Measurements from ENCODE around the gene CSK.
"Not testable (repeated sequence)": the region's sequence is repeated elsewhere in the genome, so short reads cannot be mapped to it uniquely, and the experiment has no call there.

Gene CSK

DNA sequence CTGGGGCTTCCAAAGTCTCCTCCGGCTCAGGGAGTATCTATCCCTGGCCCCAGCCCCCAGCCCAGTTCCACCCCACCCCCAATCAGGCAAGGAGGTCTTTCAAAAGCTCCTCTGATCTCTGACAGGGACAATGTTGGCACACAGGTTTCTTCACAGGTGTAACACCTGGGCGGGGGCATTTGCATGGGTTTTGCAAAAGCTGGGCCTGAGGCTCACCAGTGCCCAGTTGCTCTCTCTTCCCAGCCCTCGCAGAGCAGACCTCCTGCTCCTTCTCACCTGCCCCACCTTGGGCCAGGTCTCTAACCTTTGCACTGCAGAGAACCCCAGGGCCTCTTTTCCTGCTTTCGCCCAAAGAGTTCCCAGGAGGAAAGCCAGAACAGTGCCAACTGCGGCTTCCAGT is 8.6 kb upstream of the CSK start:
- DNase-seq = no peak

DNA sequence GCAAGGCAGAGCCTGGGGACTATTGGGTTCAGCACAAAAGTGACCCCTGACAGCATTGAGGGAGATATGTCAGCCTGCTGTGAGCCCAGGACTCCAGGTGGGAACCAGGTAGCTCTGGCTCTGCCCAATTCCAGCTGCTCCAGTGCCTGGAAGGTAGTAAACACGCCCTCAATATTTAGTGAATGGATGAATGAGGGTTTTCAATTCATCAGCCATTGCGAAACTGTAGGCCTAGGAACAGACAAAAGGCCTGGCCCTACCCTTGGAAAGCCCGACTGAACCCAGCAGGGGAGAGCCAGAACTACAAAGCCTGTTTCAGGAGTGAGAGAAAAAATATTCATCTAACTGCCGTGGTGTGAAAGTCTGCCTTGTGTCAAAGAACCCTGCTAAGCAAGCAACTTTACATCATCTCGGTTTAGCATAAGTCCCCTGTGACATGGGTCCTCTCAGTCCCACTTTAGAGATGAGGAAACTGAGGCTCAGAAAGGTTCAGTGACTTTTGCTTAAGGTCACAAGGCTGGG is 8.1 kb upstream of the CSK start:
- no peak for DNase-seq

DNA sequence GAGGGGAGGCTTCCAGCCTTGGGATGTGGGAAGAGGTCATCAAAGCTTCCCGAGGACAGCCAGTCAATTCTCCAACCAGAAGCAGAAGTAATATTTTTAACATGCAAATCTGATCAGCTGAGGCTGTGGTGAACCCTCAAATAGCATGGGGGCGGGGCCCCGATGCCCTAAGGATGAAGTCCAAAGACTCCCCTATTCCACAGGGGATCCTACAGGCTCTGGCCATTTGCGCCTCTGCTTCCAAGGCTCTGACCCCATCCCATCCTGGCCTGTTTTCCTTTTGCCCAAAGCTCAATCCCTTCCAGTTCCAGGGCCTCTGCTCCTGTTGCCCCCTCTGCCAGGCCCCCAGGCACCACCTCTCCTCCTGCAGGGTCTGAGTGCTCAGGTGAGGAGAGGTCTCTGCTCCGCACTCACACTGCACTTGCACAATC is 6.7 kb upstream of the CSK start:
- no peak for DNase-seq

DNA sequence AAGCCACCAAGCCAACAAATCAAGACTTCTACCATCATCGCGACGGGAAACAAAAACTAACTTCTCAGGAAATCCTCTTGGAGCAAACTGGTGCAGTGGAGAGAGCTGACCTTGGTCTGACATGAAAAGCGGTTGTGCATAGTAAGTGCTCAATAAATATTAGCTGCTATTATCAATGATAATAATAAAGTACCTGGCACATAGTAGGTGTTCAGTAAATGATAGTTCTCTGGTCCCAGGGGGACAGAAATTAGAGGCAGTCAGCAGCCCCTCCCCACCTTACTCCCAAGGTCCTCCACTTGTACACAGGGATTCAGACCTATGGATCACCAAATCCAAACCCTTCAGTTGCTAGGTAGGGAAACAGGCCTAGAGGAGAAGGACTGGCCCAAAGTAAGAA is 6.0 kb upstream of the CSK start:
- no peak for DNase-seq

DNA sequence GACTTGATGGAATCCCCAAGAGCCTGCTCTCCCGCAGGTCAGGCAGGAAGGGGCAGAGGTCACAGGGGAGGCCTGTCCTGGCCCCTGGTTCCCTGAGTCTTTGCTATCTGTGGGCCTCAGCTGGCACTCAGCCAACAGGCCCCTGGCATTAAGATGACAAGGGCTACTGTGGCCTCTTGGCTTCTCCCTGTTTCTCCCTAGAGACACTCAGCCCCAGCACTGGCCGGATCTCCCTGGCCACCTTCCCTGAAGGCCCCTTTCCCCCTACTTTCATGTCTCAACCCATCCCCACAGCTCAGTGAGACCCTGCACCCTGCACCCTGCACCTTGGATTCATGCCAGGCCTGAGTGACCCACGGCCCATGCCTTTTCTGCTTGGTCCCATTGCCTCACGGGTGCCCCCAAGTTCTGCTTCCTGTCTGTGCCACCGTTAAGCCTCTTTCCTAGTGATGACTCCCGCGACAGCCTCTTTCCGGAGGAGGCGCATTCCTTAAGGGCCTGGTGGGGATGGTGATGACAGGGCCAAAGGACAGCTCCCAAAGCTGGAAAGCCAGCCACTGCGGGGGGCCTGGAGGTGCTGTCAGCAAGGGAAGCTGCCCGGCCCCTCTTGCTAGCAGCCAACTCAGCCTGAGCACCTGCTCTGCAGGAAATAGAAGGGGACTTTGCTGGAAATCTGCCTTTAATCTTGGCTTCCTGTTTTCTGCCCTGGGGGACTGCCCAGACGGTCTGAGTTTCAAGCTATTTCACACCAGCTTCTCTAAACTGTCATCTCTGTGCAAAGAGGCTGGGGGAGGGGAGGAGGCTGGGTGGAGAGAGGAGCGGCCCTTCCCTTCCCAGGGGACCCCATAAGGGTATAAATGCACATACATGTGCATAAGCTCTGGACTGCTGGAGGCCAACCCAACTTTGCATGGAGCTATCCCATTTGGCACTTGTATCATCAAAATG is 4.8 kb upstream of the CSK start:
- DNase-seq = no peak

DNA sequence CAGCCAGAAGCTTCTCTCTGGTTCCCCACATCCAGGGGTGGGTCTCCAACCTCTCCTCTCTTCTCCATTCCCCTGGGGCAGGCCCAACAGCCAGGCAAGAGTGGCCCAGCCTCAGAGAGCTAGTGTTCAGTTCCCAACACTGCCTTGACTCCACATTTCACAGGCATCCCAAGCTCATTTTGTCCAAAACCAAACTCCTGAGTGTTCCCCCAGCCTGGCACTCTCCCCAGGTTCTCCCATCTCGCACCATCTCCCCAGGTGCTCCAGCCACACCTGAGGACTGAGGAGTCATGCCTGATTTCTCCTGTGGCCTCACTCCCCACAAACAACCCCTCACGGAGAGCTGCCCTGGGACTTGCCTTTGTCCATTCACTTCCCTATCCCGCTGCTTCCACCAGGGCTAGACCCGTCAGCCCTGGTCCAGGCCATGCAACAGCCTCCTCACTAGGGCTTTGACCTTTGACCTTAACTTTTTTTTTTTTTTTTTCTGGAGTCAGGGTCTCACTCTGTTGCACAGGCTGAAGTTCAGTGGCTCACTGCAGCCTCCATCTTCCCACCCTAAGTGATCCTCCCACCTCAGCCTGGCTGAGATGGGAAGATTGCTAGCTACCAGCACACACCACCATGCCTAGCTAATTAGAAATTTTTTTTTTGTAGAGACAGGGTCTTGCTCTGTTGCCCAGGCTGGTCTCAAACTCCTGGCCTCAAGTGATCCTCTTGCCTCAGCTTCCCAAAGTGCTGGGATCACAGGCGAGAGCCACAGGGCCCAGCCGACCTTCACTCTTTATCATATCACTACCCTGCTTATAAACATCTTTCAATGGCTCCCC is 3.9 kb upstream of the CSK start:
- DNase-seq = no peak

DNA sequence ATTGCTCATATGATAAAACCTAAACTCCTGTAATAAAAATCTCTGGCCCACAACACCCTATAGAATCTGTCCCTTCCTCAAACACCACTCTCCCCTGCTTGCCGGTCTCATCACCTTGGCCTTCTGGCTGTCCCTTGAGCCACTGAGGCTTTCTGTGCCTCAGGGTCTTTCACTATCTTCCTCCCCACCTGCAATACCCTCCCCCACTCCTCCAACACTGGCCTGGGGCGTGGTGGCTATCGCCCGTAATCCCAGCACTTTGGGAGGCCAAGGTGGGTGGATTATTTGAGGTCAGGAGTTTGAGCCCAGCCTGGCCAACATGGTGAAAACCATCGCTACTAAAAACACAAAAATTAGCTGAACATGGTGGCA is 3.3 kb upstream of the CSK start:
- DNase-seq = no peak

DNA sequence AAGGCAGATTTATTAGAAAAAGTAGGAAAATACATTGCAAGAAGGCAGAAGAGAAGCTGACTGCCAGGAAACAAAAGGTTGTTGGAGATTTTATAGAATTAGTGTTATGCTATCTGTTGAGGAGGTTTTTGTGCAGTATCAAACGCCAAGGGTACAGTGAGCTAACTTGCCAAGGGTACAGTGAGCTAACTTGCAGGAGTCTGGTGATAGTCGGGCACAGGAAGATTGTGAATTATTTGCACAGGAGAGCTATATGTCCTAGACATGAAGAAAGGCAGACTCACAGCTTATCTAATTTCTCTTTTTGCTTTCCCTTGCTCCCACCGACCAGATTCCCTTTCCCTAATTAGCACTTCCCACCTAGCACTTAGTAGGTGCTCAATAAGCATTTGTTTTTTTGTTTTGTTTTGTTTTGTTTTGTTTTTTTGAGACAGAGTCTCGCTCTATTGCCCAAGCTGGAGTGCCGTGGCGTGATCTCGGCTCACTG is 2.7 kb upstream of the CSK start:
- DNase-seq = no peak

DNA sequence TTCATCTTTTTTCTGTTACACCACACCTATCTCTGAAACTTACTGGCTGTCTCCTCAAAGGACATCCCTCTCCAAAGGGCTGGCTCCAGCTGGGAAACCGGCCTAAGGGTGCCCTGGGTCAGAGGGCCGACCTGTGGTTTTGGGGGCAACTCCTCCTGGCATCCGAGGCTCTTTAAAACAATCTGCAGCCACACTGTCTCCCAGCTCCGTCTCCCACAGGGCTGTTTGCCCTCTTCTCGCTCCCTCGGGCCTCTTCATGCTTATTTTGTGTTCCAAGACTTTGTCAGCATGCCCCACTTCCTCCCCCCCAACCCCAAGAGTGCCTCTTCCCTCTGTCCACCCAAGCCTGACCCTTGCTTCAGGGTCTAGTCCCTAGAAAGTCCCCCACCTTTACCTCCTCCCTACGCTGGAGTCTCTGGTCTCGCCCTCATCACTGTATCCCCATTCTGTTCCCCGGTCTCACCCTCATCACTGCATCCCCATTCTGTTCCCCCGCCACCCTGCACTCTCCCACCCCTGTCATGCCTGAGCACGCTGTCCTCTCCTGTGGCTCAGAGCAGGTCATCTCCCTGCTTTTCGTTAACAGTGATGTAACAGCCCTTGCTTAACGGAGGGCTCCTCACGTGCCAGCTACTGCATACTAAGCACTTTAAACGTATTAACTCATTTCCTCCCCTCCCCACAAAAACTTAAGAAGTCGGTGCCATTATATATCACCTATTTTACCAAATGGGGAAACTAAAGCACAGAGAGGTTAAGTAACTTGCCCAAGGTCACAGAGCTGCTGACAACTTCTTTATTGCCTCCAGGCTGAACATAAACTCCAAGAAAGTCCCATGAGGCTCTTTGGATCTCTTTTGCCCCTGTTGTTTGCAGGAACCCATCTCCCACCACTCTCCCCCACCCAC is 1.1 kb upstream of the CSK start:
- no peak for DNase-seq

DNA sequence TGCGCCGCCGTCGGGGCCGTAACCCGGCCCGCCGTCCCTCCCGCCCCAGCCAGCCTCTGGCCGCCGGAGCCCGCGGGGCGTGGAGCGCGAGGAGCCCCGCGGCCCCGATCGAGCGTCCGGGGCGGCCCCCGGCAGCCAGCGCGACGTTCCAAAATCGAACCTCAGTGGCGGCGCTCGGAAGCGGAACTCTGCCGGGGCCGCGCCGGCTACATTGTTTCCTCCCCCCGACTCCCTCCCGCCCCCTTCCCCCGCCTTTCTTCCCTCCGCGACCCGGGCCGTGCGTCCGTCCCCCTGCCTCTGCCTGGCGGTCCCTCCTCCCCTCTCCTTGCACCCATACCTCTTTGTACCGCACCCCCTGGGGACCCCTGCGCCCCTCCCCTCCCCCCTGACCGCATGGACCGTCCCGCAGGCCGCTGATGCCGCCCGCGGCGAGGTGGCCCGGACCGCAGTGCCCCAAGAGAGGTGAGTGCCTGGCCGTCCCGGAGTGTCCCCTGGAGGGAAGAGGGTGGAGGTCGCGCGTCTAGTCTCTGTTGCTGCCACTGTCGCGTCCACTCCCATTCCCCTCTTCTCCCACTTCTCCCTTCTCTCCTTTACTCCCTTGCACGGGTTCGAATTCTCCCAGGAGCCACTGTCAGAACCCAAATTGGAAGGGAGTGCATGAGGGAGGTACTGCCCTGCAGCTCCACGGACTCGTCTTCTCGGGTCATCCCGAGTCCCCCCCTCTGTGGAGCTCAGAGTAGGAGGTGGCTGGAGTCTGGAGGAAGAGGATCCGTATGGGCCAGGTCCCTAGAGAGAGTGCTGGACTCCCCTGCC is 585 bp downstream of the CSK start:
- DNase-seq = no peak

DNA sequence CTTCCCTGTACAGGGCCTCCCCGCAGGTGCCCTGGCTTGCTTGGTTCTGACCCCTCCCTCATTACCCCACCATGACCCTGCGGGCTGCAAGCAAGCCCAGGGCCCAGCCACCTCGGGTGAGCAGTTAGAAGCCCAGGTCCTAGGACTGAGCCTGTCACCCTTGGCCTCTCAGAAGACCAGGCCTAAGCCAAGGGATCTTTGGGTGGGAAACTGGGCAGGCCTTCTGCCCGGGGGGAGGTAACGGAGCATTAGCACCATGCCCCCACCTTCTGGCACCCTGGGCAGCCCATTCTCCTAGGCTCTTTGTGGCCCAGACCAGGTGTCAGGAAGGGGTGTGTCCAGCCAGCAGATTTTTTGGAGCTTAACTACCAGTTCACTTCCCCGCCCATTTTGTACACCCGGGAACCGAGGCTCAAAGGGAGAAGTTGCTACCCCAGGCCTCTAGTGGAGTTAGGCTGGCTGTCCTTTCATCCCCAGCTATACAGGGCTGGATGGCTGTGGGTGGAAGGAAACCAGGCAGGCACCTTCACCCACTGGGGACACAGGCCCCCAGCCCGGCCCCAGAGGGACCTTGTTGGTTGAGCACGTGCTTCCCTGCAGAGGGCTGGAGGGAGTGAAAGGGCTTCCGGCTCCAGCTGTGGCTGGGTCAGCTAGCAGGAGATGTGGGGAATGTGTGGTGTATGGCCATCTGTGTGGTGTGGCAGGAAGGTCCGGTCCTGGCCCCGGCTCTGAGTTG is 1.4 kb downstream of the CSK start:
- DNase-seq = no peak

DNA sequence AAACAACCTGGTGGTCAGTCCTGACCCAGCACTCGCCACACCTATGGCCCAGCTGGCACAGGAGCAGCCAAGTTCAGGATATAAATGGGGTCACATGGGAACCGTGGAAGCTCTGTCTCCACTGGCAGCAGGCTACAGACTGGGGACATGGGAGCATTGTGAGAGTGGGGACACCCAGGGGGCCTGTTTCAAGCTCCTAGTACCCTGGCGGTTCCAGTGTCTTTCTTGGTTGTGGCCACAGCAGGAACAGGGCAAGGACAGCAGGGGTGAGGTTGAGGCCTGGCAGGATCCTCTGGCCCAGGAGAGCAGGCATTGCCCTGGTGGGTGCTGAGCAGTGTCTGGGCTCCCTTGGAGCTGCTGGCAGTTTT is 1.9 kb downstream of the CSK start:
- DNase-seq = no peak

DNA sequence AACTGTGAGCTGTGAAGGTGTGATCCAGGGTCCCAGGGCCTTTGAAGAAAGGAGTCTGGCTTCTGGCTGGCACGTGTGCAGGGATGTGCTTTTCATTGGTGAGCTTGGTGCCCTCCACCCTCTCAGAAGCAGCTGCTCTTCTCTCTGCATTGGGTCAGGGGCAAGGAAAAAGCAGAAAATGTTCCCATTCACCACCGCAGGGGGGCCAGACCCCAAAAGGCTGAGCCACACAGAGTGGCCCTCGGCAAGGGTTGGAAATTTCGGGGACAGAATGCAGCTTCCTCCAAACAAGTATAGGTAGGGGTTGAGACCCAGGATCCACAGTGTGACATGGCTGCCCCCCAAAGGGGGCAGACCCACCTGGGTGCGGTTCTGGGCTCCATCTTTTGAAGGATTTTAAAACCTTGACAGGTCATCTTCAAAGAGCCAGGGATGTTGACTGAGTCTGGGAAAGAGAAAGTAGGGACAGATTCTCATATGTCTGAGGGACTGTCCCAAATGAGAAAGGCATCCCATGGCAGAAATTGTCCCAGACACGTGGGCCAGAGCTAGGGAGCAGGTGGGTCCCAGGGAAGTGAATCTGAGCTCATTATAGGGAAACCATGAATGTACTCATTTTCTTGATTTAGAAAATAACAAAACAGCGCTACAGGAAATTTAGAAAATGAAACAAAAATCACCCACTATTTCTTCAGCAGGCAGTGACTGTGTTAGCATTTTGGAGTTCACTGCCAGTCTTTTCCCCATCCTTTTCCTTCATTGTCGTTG is 2.7 kb downstream of the CSK start:
- no peak for DNase-seq

DNA sequence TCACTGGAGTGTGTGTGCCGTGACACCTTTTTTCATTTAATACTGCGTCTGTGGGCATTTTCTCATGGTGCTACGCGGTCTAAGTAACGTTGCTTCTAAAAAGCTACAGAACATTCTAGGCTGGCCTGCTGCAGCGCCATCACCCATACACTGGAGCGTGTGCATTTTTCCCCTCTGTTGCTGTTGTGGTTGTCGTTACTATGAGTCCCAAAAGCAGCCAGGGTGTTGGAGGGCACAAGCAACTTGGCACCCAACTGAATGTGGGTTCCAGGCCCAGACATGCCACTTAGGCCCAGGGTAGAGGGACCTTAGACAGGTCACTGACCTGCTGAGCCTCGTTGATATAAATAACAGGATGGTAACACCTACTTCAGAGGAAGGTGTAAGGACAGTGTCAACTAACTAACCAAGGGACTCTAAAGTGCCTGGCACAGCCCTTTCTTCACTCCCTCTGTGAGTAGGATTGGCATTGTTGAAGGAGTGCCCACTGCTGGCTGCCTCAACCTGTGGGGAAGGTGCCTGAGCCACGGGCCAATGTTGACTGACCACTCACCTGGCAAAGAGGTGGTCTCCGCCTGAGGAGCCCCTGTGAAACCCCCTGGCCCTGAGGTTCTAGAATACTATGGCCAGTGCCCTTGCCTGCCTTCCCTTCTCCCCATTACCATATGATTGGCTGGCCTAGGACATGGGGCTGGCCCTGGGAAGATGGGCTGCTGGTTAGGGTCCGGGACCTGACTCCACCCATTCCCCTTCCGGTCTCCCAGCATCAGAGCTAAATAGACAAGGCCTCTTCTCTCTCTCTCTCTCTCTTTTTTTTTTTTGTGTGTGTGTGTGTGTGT is 3.5 kb downstream of the CSK start:
- DNase-seq = no peak

DNA sequence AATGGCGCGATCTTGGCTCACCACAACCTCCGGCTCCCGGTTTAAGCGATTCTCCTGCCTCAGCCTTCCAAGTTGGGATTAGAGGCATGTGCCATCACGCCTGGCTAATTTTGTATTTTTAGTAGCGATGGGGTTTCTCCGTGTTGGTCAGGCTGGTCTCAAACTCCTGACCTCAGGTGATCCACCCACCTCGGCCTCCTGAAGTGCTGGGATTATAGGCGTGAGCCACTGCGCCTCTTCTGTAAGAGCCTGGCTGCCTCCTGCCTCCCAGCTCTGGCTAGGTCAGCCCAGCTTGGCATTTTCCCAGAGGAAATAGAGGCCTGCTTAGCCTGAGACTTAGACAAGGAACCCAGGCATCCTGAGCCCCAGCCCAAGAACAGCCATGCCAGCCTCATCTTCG is 4.2 kb downstream of the CSK start:
- DNase-seq = not testable (repeated sequence)

DNA sequence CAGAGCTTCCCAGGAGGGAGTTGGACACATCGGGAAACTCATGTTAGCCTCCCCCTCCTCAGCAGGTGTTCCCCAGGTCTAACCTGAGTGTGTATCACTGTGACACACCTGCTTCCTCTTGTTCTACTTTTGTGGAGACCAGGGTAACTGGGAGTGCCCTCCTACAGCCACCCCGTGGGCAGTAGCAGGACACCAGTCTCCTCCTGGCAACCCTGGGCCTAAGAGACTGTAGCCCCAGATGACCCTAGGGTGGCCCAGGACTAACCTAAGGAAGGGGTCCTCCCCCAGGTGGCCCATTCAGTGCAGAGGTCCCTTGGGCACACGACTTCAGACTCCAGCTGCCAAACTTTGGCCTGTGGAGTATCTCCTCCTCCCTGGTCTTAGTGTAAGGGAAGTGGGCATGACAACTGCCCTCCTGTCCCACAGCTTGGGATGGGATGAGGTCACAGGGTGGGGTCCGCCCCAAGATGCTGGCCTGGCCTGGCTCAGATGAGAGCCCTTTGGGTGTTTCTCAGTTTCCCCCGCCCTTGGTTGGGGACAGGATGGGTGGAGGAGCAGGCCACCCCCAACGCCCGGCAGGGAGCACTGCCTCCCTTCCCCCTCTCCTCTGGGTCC is 4.8 kb downstream of the CSK start:
- no peak for DNase-seq

DNA sequence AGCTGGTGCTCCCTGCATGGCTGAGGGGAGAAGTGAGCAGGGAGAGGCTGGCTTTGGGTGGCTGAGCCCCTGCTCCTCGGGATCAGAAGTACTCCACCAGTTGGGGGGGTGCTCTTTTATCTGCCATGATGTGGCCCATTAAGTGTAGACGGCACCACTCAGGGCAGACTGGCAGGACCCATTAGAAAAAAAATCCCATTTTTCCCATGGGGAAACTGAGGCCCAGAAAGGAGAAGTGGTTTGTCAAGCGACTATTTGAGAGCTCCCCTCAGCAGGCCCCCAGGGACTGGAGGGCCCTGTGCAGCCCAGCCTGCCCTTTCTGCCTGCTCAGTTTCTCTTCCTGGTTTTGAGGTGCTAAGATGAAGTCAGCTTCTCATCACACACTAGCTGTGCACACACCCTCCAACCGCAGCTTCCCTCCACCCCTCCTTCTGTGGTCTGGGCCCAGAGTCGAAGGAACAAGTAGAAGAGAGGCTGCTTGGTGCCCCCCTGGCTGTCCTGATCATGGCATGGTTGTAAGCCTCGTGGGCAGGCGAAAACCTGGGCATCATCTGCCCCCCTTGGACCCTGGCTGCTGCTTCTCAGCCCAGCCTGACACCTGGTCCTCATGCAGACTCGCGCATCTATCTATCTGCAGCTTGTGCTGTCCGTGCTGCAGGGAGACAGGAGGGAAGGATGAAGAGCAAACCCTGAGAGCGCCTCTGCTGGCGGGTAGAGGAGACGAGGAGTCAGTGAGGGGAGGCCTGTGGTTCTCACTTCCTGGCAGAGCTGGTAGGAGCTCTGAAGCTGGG is 5.6 kb downstream of the CSK start:
- no peak for DNase-seq
